NCI-H524 (cell line): ENCODE measurements around the gene RAB35.

ENCODE experiments used
- DNase-seq, 2 experiments: peaks; one replicate each; lab custom pipeline; 2025; lab: John Stamatoyannopoulos, UW

Gene RAB35

DNA sequence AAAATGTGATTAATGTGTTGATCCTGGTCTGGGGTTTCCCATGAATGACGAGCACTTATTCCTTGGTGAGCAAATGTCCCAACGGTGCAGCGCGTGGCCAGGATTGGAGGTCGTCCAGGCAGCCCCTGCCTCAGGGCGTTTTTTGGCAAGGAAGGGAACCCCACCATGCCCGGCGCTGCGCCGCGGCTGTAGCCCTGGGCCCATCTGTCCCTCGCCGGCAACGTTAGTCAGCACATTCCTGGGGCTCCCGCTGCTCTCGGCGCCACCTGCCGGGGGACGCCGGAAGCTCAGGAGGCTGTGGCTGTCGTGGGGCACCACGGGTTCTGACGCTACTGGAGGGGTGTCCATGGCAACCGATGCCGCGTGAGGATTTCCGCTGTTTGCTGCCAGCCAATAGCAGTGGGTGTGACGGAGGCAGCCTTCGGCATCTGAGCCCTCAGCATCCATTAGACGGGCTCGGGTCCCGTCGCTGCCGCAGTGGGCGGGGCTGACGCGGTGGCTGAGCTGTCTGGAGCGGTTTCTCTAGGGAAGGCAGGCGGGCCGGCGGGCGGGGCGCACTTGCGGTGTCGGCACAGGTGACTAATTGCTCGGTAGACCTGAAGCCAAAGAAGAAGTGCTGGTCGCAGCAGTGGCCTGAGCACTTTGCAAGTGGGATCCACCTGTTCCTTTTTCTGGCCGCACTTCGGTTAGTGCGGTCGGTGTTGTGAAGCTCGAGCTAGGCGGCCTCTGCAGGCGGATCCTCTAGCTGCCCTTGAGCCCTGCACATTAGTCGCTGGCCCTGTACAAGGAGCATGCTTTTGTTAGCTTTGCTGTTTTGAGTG, 29.5 kb downstream of the RAB35 start:
- DNase-seq = peak; percentile 95 to 97

DNA sequence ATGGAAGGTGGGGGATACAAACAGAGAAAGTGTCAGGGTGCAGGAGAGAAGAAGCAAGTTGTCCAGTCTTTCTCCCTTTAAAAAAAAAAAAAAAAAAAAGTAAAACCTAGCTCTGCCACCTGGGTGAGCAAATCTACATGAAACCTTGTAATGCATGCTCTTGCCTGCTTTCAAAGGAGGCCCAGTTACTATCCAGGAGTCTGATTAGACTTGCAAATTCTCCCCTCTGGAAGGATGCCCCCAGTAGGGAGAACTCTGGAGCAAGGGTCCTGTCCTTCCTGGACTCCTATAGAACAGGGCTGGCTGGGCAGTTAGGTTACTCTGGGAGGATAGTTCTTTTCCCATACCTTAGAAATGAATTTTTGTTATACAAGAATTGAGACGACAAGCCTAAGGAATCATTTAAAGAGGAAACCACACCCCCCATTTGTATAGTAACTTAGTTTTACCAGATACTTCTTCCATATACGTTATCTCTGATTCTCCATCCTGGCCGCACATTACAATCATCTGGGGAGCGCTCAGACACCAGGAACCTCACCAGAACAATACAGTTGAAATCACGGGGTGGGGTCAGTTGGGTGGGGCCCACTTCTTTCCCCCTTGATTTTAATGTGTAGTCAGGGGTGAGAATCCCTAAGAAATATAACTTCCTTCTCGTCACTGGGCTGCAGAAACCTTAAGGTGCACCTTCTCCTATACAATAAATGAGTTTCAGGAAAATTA, 30.5 kb downstream of the RAB35 start:
- no peak for DNase-seq

DNA sequence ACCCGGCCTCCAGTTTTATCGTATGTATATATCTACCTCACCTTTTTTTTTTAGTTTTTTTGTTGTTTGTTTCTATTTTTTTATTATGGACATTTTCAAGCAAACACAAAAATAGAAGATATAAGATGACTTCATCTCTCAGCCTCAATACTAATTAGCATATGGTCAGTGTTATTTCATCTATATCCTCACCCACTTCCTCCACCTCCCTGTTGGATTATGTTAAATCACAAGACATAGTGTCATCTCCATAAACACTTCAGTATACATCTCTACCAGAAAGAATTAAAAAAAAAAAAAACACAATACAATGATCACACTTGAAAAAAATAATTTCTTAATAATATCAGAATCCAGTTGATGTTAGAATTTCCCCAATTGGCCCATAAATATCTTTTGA, 34.9 kb downstream of the RAB35 start:
- no peak for DNase-seq

DNA sequence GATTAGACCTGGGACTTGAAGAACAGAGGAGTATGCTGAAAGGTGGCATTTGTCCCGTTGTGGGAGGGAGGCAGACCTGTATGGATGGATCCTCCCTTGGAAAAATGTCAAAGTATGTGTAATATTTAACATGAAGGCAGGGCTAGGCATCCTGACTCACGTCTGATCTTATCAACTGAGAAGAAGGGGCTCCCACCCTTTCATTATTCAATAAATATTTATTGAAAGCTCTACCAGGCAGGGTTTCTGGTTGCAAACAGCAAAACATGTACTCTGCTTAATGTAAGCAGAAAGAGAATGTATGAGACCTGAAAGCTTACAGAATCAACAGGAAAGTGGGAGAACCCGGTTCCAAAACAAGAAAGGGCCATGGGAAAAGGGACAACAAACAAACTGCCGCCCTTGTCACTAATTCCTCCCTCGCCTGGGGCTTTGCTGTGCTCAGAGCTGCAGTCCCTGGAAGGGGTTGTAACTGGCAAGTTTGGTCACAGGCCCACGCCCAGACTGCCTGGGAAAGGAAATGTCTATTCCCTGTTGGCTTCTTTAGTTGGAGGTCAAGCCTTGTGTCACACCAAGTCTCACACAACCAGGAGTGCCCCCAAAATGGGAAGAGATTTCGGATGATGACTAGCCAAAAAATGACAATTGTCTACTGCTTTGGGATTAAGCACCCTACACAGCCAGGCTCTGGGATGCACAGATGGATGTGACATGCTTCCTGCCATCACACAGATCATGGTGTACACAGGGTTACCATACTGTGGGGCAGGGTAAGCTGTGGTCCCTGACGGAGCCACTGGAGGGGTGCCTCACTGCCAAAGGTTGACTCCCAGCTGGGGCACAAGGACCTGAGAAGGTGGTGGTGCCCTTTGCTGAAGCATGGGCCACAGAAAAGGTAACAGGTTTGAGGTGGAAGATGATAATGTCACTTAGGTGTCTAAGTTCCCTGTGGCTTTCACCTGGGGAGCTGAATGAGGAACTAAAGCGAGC, 36.8 kb downstream of the RAB35 start:
- no peak for DNase-seq

DNA sequence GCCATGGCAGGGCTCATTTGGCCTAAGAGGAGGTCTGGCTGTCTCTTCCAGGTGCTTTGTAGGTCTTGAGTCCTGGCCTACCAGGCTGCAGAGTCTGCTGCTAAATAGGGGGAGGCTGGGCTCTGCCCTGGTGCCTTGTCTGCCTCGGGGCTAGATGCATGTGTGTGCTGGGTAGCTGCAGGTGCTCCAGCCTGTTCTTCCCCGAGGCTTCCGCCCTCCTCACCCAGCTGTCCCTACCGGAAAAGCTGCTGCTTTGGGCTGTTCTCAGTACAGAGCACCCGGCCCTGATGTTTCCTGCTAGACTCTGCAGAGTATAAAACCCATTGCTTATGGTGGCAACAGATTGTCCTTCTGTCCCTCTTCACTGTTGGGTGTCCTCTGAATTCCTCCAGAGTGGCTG, 37.7 kb downstream of the RAB35 start:
- no peak for DNase-seq

DNA sequence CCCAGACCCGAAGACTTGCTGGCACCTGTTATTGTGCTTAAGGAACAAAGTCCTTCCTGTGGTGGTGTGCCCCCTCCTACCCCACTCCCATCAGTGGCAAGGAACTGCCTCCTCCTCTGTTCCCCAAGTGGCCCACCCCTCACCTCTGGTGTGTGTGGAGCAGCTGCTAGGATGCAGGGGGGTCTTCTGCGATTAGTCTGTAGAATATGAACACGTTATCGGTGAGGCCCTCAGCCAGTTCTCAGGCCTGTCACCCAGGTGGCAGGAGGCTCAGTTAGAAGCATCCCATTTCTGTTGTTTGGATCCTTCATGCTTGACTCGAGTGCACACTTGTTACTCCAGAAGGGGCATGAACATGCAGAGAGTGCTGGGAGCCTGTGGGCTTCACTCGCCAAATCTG, 39.3 kb downstream of the RAB35 start:
- no peak for DNase-seq

DNA sequence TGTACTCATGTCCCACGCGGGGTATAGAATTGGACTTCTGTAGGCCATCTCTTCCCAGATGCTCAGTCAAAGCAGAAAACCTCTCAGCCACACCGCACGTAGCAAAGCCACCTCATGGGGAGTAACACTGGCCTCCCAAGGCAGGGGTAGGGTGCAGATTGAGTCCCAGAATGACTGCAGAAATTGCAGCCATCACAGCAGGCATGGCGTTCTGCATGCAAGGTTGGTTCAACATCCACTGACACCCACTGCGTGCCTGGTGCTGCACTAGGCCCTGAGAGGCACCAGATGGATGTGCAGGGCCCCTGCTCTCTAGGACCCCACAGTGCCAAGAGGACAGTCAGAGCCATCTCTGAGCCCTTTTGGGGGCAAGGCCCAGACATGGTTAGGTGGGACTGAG, 39.9 kb downstream of the RAB35 start:
- no peak for DNase-seq

DNA sequence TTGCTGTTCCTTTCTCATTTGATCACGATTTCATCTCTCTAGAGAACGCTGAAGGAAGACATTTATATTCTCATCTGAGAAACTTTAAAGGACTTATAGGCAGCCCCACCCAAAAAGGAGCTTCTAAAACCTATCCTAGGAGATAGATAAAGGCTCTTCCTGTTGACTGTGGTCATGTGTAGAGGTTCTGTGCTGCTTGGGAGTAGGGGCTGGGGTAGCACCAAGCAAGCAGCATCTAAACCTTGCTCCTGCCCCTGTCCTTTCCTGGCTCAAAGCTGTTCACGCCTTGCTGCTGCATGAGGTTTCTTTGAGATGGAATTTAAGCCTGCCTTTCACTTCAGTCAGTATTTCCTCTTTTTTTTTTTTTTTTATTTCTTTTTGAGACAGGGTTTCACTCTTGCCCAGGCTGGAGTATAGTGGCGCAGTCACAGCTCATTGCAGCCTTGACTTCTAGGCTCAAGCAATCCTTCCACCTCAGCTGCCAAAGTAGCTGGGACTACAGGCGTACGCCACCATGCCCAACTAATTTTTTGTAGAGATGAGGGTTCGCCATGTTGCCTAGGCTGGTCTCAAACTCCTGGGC, 41.4 kb downstream of the RAB35 start:
- no peak for DNase-seq

DNA sequence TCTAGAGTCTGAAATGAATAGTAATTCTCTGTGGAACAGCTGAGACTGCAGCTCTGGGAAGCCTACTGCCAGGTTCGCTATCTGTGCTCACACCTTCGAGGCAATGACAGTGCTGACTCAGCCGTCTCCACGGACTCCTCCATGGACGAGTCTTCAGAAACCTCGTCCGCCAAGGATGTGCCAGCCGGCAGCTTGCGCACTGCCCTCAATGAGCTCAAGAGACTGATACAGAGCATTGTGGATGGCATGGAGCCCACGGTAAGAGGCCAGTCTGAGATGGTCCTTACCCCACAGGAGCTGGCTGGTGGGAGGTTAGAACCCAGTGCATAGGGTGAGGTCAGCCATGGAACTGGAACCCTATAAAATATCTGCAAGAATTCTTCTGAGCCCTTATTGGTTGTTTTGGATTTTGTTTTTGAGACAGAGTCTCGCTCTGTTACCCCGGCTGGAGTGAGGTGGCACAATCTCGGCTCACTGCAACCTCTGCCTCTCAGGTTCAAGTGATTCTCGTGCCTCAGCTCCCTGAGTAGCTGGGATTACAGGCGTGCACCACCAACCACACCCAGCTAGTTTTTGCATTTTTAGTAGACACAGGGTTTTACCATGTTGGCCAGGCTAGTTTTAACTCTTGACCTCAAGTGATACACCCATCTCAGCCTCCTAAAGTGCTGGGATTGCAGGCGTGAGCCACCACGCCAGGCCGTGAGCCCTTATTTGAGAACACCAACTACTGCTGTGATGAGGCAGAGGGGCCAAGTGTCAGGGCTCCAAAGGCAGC, 43.9 kb downstream of the RAB35 start:
- no peak for DNase-seq

DNA sequence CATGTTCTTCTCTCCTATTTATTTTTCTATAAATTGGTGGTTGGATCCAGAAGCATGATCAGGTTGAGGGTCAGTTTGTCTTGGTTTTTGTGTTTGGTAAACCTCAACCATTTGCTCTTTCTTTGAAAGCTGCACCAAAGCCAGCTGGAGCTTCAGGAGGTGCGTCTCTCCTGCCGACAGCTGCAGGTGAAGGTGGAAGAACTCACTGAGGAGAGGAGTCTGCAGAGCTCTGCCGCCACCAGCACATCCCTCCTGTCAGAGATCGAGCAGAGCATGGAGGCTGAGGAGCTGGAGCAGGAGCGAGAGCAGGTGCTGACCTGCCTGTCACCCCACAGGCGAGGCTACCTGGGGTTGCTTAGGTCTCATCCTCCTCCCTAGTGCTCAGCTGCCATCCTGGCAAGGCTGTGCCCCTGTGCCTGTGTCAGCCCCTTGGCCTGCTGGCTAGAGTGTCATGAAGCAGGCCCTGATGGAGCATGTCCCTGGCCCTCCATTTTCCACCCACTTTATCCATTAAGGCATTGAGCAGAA, 45.0 kb downstream of the RAB35 start:
- no peak for DNase-seq

DNA sequence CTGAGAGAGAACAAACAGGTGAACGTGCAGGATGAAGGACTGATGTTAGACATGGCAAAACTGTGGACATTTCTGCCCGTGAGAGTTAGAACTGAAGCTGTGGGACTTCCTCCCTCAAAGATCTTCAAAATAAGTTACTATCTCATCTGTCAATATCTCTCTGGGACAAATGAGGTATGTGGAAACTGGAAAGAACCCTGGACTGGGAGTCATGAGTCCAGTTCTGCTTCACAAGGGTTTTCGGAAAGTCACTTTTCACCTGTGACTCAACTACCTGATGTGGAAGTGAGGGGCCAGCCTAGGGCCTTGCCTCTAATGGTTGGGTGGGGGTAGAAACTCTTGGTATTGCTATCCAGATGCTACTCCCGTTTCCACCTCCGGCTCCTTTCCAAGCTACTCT, 47.3 kb downstream of the RAB35 start:
- no peak for DNase-seq

DNA sequence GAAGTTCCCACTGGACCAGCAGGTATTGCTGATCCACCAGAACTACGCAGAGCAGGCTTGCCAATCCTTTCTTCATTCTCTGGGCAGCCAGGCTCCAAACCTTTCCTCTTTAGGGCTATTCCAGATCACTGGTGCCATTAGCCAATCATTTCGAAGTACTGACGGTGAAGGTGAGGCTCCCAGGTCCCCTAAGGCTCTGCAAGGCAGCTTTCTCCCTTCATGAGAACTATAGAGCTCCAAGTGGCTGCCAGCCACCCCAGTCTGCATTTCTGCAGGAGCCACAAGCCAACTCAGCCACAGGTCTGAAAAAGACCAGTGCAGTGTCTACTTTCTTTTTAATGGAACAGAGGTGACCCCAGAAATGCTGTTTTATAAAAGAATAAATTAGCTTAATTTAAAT, 48.7 kb downstream of the RAB35 start:
- no peak for DNase-seq

DNA sequence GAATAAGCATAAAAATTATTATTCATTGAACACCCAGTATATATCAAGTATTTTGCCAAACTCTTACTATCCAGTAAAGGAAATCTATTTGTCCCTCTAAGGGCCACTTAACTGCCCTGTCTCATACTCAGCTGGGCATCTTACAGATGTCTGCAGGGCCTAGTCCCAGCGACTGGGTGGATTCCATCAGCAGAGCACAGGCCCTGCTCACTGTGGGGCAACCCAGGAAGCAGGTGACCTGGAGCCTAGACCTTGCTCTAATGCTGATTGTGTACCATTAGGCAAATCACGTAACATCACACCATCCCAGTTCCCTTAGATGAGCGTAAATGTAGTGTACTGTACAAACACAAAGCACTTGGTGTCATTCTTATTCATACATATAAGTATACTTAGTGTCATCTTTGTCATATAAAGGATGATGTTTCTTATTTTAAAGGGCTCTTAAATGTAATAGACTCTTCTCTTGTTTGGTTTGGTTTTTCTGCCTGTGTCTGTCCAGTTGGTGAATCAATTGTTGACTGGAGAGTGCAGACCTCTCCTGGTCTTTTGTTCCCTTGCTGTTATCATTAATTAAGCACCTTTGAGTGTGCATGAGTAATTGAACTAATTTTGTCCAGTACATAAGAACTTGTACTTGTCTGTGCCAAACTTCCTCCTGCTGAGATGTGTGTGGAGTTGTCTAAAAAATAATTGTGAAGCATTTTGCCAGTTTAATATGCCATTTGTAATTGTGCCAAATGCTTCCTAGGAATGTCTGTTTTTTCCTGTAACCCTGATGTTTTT, 49.3 kb downstream of the RAB35 start:
- no peak for DNase-seq

DNA sequence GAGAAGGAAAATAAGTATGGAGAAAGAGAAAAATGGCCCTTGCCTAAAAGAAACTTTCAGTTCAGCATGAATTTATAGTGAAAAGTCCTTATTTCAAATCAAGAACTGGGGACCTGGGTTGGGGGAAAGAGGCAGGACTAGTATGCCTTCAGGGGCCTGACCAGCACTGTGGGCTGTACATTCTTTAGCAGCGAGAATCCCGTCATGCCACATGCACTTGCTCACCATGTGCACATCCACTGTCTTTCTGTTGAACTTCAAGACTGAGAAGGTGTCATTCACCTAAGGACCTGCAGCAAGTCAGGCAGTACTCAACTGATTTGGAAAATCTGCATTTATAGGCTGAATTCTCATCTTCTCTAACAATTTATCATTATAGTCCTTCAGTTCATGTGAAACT, 50.2 kb downstream of the RAB35 start:
- no peak for DNase-seq

DNA sequence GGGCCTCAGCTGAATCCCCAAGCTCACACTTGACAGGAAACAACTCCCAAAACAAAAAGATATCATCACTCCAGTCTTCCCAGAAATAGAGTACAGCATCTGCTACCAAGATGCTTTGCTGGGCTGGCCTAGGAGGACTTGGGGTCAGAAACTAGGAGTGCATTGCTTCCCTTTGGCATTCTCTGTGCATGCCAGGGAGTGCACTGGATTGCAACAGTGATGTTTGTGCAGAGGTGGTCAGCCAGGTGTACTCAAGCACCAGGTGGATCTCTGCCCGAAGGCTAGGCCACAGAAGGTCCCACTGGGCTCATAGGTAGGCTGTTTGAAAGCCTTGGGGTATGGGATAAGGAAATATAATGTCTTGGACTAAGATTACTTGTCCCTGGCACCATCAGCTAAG, 51.1 kb downstream of the RAB35 start:
- DNase-seq = no peak

DNA sequence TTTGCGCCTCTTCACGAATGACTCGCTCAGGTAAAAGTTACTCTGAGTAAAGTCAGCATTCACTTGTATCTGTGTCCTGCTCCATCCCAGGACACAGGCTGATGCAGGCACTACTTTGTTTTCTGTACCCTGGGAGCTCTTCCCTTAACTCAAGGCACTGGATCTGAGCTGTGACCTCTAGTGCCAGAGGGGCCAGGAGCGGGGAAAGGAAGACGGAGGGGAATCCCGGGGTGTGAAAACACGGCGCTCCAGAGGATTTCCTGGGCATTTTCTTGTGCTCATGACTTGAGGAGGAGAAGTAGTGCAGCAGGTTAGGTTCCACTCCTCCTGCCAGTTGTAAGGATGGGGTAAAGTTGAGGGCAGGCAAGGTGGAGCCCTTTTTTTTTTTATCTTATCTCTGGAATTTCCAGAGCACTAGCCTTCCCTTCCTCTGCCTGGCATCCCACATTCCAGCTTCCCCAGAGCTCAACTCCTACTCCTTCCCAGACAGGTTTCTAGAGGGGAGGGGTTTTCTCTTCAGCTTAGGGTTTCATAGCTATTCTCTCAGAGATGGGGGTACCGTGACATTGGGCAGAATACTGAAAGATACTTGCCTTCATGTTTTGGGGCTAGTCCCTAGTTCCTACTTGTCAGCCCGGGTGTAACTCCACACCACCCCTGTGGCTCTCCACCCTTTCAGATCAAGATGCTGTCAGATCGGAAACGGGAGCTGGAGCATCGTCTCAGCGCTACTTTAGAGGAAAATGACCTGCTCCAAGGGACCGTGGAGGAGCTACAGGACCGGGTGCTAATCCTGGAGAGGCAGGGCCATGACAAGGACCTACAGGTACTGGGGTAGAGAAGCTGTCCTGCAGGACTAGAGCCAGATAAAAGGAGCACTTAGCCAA, 52.3 kb downstream of the RAB35 start:
- no peak for DNase-seq

DNA sequence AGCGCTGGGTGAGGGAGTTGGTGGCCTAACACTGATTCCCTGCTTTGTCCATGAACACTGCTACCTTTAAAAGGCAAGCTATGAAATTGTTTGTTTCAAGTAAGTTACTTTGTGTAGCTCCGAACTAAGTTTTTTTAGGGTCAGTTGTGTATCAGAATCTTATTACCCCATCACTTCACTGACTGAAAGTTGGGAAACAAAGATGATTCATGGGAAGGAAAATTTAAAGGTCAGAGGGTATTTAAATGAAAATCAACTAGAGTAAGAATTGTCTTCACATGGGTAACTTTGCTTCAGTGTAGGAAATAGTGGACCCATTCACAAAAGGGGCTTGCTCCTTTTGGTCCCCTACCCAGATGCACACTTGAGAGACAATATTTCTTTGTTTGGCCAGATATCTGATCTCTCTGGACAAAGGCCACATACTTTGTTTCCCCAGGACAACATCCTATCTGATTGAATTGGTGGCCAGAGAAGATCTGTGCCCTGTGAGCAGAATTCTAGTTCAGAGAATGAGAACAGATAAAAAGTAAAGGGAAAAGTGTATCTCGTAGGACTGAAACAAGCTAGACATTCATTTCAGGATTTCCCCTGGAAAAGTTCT, 53.5 kb downstream of the RAB35 start:
- no peak for DNase-seq

DNA sequence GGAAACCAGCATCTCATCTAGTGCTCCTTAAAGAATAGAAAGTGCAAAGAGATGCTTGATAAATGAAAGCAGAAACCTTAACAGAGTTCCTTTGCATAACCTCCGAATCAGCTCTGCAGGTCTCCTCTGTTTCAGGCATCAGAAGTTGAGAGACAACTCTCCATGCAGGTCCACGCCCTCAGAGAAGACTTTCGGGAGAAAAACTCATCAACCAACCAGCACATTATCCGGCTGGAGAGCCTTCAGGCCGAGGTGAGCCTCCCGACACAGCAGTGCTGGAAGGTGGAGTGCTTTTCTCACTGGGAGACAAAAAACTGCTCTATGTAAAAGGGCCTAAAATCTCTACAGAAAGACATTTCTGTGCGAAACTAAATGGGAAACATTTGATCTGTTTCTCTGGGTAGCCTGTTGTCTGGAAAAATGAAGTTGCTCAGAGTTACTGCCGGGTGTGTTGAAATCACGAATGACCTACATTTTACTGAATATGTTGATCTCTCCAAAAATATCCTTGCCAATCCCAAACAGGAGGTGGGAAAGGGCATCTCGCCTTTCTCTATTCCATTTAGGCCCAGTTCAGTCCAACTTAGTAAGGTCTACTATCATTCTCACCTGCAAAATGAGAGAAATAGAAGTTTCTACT, 54.9 kb downstream of the RAB35 start:
- DNase-seq = no peak
